WTC11 (cell line): Measurements from ENCODE around the gene VIPAS39.

Experiments used
- CREB1 ChIP-seq: sonication (generic); formaldehyde crosslinking; IDR thresholded peaks from 2 replicates; pipeline ENCODE4 v1.8.0; 2023; ENCODE audit warnings: mild to moderate bottlenecking, missing genetic modification reagents
- CTCF ChIP-seq: fragments of 200-600 bp; IDR thresholded peaks from 2 replicates; pipeline ENCODE4 v1.8.0; 2022; ENCODE audit warnings: antibody characterized with exemption
- KAT7 ChIP-seq: sonication (generic); formaldehyde crosslinking; IDR thresholded peaks from 2 replicates; pipeline ENCODE4 v1.8.1; 2023; ENCODE audit warnings: missing genetic modification reagents, mild to moderate bottlenecking, borderline replicate concordance
- PRDM15 ChIP-seq: sonication (generic); formaldehyde crosslinking; IDR thresholded peaks from 2 replicates; pipeline ENCODE4 v1.8.0; 2022; ENCODE audit warnings: missing genetic modification reagents
- PREB ChIP-seq: sonication (generic); formaldehyde crosslinking; IDR thresholded peaks from 2 replicates; pipeline ENCODE4 v1.8.1; 2022; ENCODE audit warnings: mild to moderate bottlenecking, missing genetic modification reagents, moderate library complexity, borderline replicate concordance
- RELA ChIP-seq: sonication (generic); formaldehyde crosslinking; IDR thresholded peaks from 2 replicates; pipeline ENCODE4 v1.8.1; 2022; ENCODE audit warnings: missing genetic modification reagents, mild to moderate bottlenecking, borderline replicate concordance
- SP1 ChIP-seq: sonication (generic); formaldehyde crosslinking; conservative IDR thresholded peaks from 2 replicates; pipeline ENCODE4 v1.8.1; 2022; ENCODE audit warnings: missing genetic modification reagents
- USF1 ChIP-seq: sonication (generic); formaldehyde crosslinking; IDR thresholded peaks from 2 replicates; pipeline ENCODE4 v1.8.0; 2022; ENCODE audit warnings: mild to moderate bottlenecking, missing genetic modification reagents
- ZBTB21 ChIP-seq: sonication (generic); formaldehyde crosslinking; IDR thresholded peaks from 2 replicates; pipeline ENCODE4 v1.8.1; 2023; ENCODE audit warnings: mild to moderate bottlenecking, missing genetic modification reagents, borderline replicate concordance
- ZNF121 ChIP-seq: sonication (generic); formaldehyde crosslinking; IDR thresholded peaks from 2 replicates; pipeline ENCODE4 v1.8.0; 2023; ENCODE audit warnings: missing genetic modification reagents
- ZNF317 ChIP-seq: sonication (generic); formaldehyde crosslinking; IDR thresholded peaks from 2 replicates; pipeline ENCODE4 v1.8.1; 2023; ENCODE audit warnings: low read depth, mild to moderate bottlenecking, moderate library complexity, missing genetic modification reagents, borderline replicate concordance

- TF ChIP-seq USF1 (CRISPR knock-in tag) (no peak), ZBTB21 (CRISPR knock-in tag) (no peak), ZNF121 (CRISPR knock-in tag) (no peak), KAT7 (CRISPR knock-in tag) (no peak), CTCF (no peak), CREB1 (CRISPR knock-in tag) (no peak), PREB (CRISPR knock-in tag) (no peak), RELA (CRISPR knock-in tag) (no peak), SP1 (no peak), ZNF317 (no peak), PRDM15 (CRISPR knock-in tag) (no peak)
These were observed 34.0 kb downstream of the VIPAS39 start, which contains the start of gene NOXRED1 for GRCh38 chr14:77423423-77423822.
